Measurements from ENCODE around the gene IL1RAPL2.
"Not testable (repeated sequence)": the region's sequence is repeated elsewhere in the genome, so short reads cannot be mapped to it uniquely, and the experiment has no call there.

The IL1RAPL2 gene

DNA sequence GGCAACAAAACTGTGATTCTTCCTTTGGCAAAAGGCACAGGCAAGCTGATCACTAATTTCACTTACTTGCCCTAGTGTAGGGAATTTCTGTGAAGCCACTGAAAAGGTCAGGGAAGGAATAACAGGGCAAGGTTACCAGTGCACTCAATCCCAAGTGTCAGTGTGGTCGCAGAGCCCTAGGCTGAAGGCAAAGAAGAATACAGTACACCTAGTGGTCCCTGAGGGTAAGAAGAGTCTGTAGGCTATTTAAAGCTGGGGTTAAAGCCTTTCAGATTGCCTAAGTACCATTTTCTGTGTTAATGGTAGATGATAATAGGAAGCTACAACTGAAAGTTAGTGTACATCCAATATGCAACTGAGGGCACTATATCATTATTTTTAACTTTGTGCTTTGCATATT is 1082.7 kb downstream of the IL1RAPL2 start:
- DNase-seq (ENCODE audit: low read depth), result no peak
- in situ Hi-C loops (cut with HindIII; ENCODE audit: low sequenced_read_pairs), result no loop called here
- no peak overlapping the region for H3K4me3 ChIP-seq (ENCODE audit: low read depth, low read length)
- TF ChIP-seq, protein P1, sequence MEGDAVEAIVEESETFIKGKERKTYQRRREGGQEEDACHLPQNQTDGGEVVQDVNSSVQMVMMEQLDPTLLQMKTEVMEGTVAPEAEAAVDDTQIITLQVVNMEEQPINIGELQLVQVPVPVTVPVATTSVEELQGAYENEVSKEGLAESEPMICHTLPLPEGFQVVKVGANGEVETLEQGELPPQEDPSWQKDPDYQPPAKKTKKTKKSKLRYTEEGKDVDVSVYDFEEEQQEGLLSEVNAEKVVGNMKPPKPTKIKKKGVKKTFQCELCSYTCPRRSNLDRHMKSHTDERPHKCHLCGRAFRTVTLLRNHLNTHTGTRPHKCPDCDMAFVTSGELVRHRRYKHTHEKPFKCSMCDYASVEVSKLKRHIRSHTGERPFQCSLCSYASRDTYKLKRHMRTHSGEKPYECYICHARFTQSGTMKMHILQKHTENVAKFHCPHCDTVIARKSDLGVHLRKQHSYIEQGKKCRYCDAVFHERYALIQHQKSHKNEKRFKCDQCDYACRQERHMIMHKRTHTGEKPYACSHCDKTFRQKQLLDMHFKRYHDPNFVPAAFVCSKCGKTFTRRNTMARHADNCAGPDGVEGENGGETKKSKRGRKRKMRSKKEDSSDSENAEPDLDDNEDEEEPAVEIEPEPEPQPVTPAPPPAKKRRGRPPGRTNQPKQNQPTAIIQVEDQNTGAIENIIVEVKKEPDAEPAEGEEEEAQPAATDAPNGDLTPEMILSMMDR (IDR thresholded peaks at IDR 0.05; ENCODE audit: low read depth, low read length, missing control alignments), result no peak

DNA sequence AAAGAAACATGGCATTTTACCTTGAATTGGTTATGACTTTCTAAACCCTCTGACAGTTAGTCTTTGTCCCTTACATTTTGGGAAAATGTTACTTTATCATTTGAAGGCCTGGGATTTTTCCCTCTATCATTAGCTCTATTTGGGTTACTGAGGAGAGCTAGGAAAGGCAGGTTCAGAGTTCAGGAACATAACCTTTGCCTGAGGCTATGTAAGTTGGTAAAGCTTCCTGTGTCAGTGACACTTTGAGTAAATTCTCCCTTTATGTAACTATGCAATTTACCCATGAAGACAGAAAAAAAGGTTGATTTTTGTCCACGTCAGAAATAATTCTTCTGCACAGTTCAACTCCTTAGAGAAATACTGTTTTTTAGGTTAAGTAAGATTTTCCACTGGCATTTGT is 1084.6 kb downstream of the IL1RAPL2 start:
- no peak for DNase-seq (ENCODE audit: low read depth)
- in situ Hi-C loops (cut with HindIII; ENCODE audit: low sequenced_read_pairs), result no loop called here
- H3K4me3 ChIP-seq (ENCODE audit: low read depth, low read length), result no peak overlapping the region
- TF ChIP-seq, protein P1 (IDR thresholded peaks at IDR 0.05; ENCODE audit: low read depth, low read length, missing control alignments), result no peak

DNA sequence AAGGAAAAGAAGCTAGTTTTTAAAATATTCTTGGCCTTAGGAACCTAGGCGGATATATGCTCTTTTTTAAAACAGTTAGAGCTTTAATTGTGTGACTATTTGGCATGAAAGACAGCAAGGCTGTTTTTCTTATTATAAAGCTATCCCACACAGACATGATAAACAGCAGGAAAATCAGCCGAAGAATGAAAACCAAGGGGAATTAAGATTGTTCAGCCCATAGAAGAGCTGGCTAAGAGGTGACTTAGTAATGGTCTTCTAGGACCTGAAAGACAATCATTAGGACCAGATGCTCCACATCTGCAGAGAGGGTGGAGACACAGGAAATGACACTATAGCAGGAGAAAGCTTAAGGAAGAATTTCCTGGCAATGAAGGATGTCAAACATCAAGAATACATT is 1085.0 kb downstream of the IL1RAPL2 start:
- in situ Hi-C loops (cut with HindIII; ENCODE audit: low sequenced_read_pairs), result no loop called here
- DNase-seq (ENCODE audit: low read depth), result no peak
- H3K4me3 ChIP-seq (ENCODE audit: low read depth, low read length), result no peak overlapping the region
- TF ChIP-seq, protein P1 (IDR thresholded peaks at IDR 0.05; ENCODE audit: low read depth, low read length, missing control alignments), result no peak

DNA sequence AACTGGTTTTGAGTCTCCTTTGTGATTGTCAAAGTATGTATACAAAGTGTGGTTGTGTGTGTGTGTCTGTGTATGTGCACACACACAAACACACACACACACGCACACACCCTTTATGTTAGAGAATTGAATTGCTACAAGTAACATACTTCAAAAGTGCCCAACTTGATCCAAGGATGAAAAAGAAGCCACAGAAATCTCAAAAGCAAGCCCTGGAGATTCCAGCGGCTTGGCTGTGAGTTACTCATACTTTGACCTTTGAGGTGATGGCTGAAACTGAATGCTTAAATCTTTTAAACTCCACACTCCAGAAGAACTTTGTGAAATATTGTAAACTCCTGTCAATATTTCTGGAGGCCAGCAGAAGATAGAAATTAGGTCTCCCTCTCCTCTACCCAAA is 1087.9 kb downstream of the IL1RAPL2 start:
- TF ChIP-seq, protein P1 (IDR thresholded peaks at IDR 0.05; ENCODE audit: low read depth, low read length, missing control alignments), result no peak
- H3K4me3 ChIP-seq (ENCODE audit: low read depth, low read length), result no peak overlapping the region
- in situ Hi-C loops (cut with HindIII; ENCODE audit: low sequenced_read_pairs), result no loop called here
- peak; percentile 11 for DNase-seq (ENCODE audit: low read depth)

DNA sequence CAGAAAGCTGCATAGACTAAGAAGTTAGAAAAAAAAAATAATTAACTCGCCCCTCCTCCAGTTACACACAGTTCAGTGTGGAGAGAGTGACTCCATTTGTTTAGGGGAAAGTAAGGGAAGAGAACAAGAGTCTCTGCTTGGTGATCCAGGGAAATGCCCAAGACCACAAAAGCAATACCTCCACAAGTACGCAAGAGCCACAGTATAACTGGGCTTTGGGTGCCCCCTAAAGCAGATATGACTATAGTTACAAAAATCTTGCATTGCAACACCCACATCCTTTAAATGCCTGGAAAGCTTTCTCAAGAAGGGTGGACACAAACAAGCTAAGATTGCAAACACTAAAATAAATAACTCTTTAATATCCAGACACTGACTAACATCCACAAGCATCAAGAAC is 1092.1 kb downstream of the IL1RAPL2 start:
- TF ChIP-seq, protein P1 (IDR thresholded peaks at IDR 0.05; ENCODE audit: low read depth, low read length, missing control alignments), result no peak
- no peak overlapping the region for H3K4me3 ChIP-seq (ENCODE audit: low read depth, low read length)
- in situ Hi-C loops (cut with HindIII; ENCODE audit: low sequenced_read_pairs), result no loop called here
- no peak for DNase-seq (ENCODE audit: low read depth)

DNA sequence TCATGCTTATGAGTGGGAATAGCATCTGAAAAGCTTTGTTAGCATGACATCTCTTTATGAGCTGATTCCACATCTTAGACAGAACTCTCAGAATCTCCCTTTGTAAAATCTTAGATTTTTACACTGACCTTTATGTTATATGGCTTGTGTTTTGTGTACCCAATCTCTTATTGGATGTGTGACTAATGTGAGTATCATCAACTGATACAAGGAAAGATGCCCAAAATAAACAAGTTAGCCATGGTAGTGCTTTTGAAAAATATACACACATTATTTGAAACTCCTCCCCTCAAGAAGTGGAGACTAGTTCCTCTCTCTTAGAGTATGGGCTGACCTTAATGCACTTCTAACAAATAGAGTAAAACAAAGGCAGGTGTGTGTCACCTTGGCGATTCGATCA is 1096.2 kb downstream of the IL1RAPL2 start:
- no peak for DNase-seq (ENCODE audit: low read depth)
- TF ChIP-seq, protein P1 (IDR thresholded peaks at IDR 0.05; ENCODE audit: low read depth, low read length, missing control alignments), result no peak
- in situ Hi-C loops (cut with HindIII; ENCODE audit: low sequenced_read_pairs), result no loop called here
- no peak overlapping the region for H3K4me3 ChIP-seq (ENCODE audit: low read depth, low read length)

DNA sequence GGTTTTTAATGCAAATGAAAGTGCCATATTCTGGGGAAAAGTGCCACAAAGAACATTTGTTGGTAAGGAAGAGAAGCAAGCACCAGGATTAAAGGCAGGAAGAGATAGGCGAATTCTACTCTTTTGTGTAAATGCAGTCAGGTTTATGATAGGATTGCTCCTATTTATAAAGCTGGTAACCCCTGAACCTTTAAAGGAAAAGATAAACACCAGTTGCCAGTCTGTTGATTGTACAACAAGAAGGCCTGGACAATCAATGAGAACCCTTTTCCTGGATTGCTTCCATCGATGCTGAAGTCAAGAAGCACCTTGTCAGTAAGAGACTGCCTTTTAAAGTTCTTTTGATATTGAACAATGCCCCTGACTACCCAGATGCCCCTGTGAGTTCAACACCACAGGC is 1098.2 kb downstream of the IL1RAPL2 start:
- TF ChIP-seq, protein P1 (IDR thresholded peaks at IDR 0.05; ENCODE audit: low read depth, low read length, missing control alignments), result no peak
- no peak for DNase-seq (ENCODE audit: low read depth)
- in situ Hi-C loops (cut with HindIII; ENCODE audit: low sequenced_read_pairs), result no loop called here
- no peak overlapping the region for H3K4me3 ChIP-seq (ENCODE audit: low read depth, low read length)

DNA sequence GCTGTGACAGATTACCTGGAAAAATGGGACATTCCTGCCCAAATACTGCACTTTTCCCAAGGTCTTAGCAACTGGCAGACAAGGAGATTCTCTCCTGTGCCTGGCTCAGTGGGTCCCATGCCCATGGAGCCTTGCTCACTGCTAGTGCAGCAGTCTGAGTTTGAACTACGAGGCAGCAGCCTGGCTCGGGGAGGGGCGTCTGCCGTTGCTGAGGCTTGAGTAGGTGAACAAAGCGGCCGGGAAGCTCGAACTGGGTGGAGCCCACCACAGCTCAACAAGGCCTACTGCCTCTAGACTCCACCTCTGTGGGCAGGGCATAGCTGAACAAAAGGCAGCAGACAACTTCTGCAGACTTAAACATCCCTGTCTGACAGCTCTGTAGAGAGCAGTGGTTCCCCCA is 1118.3 kb downstream of the IL1RAPL2 start:
- H3K4me3 ChIP-seq (ENCODE audit: low read depth, low read length); DNase-seq (ENCODE audit: low read depth); in situ Hi-C loops (cut with HindIII; ENCODE audit: low sequenced_read_pairs): not testable (repeated sequence)
